ENCODE measurements around the gene SPAG9. TPM values are rescaled to one million over a fixed set of nuclear protein-coding genes. Genes with fewer than 3 reads are reported as not detected.

SPAG9 gene
- polyA plus RNA-seq, 1 donor from 2014 or later, result 201 TPM

DNA sequence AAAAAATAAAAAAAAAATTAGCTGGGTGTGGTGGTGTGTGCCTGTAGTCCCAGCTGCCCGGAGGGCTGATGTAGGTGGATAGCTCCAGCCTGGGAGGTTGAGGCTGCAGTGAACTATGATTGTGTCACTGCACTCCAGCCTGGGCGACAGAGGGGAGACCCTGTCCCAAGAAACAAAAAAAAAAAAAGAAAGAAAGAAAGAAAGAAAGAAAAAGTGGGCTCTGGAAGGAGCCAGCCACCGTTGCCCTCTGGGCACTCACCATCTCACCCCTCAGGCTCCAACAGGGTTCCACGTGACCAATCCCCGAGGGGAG lies 167.2 kb downstream of the SPAG9 start:
- no peaks in the 10 kb centered on the region for H3K27me3 ChIP-seq (ENCODE audit: insufficient read depth, low read depth, low read length)
- no peak overlapping the region for H3K4me3 ChIP-seq (ENCODE audit: low read length)
- H3K9me3 ChIP-seq (ENCODE audit: low read length), result no peaks in the 10 kb centered on the region
- peak overlapping the region; percentile 34 for H3K9ac ChIP-seq (ENCODE audit: low read length)
- no peaks in the 10 kb centered on the region for H3K36me3 ChIP-seq (ENCODE audit: insufficient read depth, low read length)
- no peaks in the 10 kb centered on the region for H4K20me1 ChIP-seq (ENCODE audit: insufficient read depth)
- H3K4me2 ChIP-seq (ENCODE audit: low read length), result no peak overlapping the region
- H2AFZ ChIP-seq (ENCODE audit: low read depth, low read length), result no peak overlapping the region
- no peak for TF ChIP-seq SMC3 (conservative IDR thresholded peaks at IDR 0.05; ENCODE audit: poor library complexity)
- no peak for TF ChIP-seq EZH2 (IDR thresholded peaks at IDR 0.05; ENCODE audit: borderline replicate concordance, insufficient read depth, low read length, poor library complexity, severe bottlenecking)
- TF ChIP-seq RAD21 (conservative IDR thresholded peaks at IDR 0.05), result no peak
- TF ChIP-seq MXI1 (conservative IDR thresholded peaks at IDR 0.05; ENCODE audit: poor library complexity, severe bottlenecking), result no peak
- no peak for TF ChIP-seq REST (IDR thresholded peaks at IDR 0.05; ENCODE audit: borderline replicate concordance)
- TF ChIP-seq POLR2AphosphoS5 (IDR thresholded peaks at IDR 0.05), result no peak
- no peak for TF ChIP-seq TAF1 (IDR thresholded peaks at IDR 0.05; ENCODE audit: low read depth)
- no peak for TF ChIP-seq EP300 (conservative IDR thresholded peaks at IDR 0.05; ENCODE audit: poor library complexity, severe bottlenecking)
- TF ChIP-seq CTCF (IDR thresholded peaks at IDR 0.05; ENCODE audit: poor library complexity, severe bottlenecking), result no peak
- no peaks in the 10 kb centered on the region for H3F3A ChIP-seq (ENCODE audit: insufficient read depth, low read length, poor library complexity, severe bottlenecking)
- H3K9me2 ChIP-seq (ENCODE audit: insufficient read depth, low read length), result no peaks in the 10 kb centered on the region
- H3K79me2 ChIP-seq (replicated peaks; ENCODE audit: insufficient read depth, low read length), result no peaks in the 10 kb centered on the region
- H3K27ac ChIP-seq (ENCODE audit: low read length), result no peak overlapping the region

GRCh38 chr17:50952889-50953288 lies 167.8 kb downstream of the SPAG9 start:
- Histone ChIP-seq H3K27ac (ENCODE audit: low read length) (no peak overlapping the region), H3K9me2 (ENCODE audit: insufficient read depth, low read length) (no peaks in the 10 kb centered on the region), H3K27me3 (ENCODE audit: insufficient read depth, low read depth, low read length) (no peaks in the 10 kb centered on the region), H4K20me1 (ENCODE audit: insufficient read depth) (no peaks in the 10 kb centered on the region), H3K79me2 (replicated peaks; ENCODE audit: insufficient read depth, low read length) (no peaks in the 10 kb centered on the region), H3K4me2 (ENCODE audit: low read length) (no peak overlapping the region), H3K9ac (ENCODE audit: low read length) (no peak overlapping the region), H2AFZ (ENCODE audit: low read depth, low read length) (no peak overlapping the region), H3K9me3 (ENCODE audit: low read length) (no peaks in the 10 kb centered on the region), H3K4me3 (ENCODE audit: low read length) (no peak overlapping the region), H3F3A (ENCODE audit: insufficient read depth, low read length, poor library complexity, severe bottlenecking) (no peaks in the 10 kb centered on the region), H3K36me3 (ENCODE audit: insufficient read depth, low read length) (no peaks in the 10 kb centered on the region)
- no peak for TF ChIP-seq POLR2AphosphoS5 (IDR thresholded peaks at IDR 0.05)
- no peak for TF ChIP-seq REST (IDR thresholded peaks at IDR 0.05; ENCODE audit: borderline replicate concordance)
- TF ChIP-seq CTCF (IDR thresholded peaks at IDR 0.05; ENCODE audit: poor library complexity, severe bottlenecking), result no peak

Data from neural cell (in vitro differentiated cells).